ENCODE results near the gene NR2F1-AS1.

GRCh38 chr5:93611273-93611975 is 30.4 kb upstream of the NR2F1-AS1 start:
- TF ChIP-seq ARNT (IDR thresholded peaks at IDR 0.05) = no peak
- TF ChIP-seq BHLHE40 (IDR thresholded peaks at IDR 0.05; ENCODE audit: borderline replicate concordance) = no peak
- no peak for TF ChIP-seq FOXK2 (IDR thresholded peaks at IDR 0.05)
- TF ChIP-seq SP1 (IDR thresholded peaks at IDR 0.05) = no peak
- no peak for TF ChIP-seq SUZ12 (IDR thresholded peaks at IDR 0.05)
- TF ChIP-seq TARDBP (IDR thresholded peaks at IDR 0.05) = no peak
